Stimulated activated CD4-positive, alpha-beta T cell treated with anti-CD3 and anti-CD28 coated beads, TNF-alpha, amount 100 ng/mL, for 1 hour (primary cell): ENCODE data around the gene NDE1.
"Not testable (repeated sequence)": the region's sequence is repeated elsewhere in the genome, so short reads cannot be mapped to it uniquely, and the experiment has no call there.

ENCODE experiments used
- DNase-seq, 3 donors: peaks; one replicate each; pipeline ENCODE4 v3.0.0-alpha.2; 2020; ENCODE audit warnings: low read depth in 3 of 3, low spot score in 1 of 3

Gene NDE1

GRCh38 chr16:15620611-15621195, 29.3 kb upstream of the NDE1 start:
- DNase-seq, result no peak

GRCh38 chr16:15621456-15621855, 28.6 kb upstream of the NDE1 start:
- no peak for DNase-seq

GRCh38 chr16:15621889-15622288, 28.2 kb upstream of the NDE1 start:
- no peak for DNase-seq

GRCh38 chr16:15631730-15632409, 18.2 kb upstream of the NDE1 start:
- no peak for DNase-seq

GRCh38 chr16:15635926-15636325, 14.1 kb upstream of the NDE1 start:
- no peak for DNase-seq

- no peak for DNase-seq
Measured at GRCh38 chr16:15636392-15636873, 13.6 kb upstream of the NDE1 start.

GRCh38 chr16:15639061-15639568, 10.9 kb upstream of the NDE1 start:
- no peak for DNase-seq

- DNase-seq, result no peak
Measured at GRCh38 chr16:15640966-15641365, 9.1 kb upstream of the NDE1 start.

- no peak for DNase-seq
Measured at GRCh38 chr16:15641753-15642556, 8.1 kb upstream of the NDE1 start.

- peak; percentile 40 to 68 (median 45) for DNase-seq
Measured at GRCh38 chr16:15642557-15643047, 7.4 kb upstream of the NDE1 start.

GRCh38 chr16:15643048-15643945, 6.7 kb upstream of the NDE1 start, which contains the start of gene MARF1:
TSS of gene MARF1 (minus strand) at chr16:15643154. CDS start at chr16:15639233, 3,921 bp downstream.
- peak; percentile 99 to 100 (median 99) for DNase-seq

GRCh38 chr16:15643946-15644250, 6.1 kb upstream of the NDE1 start:
- no peak for DNase-seq

- DNase-seq, result no peak
Measured at GRCh38 chr16:15644267-15644961, 5.6 kb upstream of the NDE1 start.

GRCh38 chr16:15644962-15645465, 5.0 kb upstream of the NDE1 start:
- DNase-seq, result not testable (repeated sequence)

- not testable (repeated sequence) for DNase-seq
Measured at GRCh38 chr16:15646557-15647293, 3.3 kb upstream of the NDE1 start.

- no peak for DNase-seq
Measured at GRCh38 chr16:15647294-15648014, 2.6 kb upstream of the NDE1 start.

- no peak for DNase-seq
Measured at GRCh38 chr16:15648135-15648730, 1.8 kb upstream of the NDE1 start.

- DNase-seq, result not testable (repeated sequence)
Measured at GRCh38 chr16:15649311-15649710, 734 bp upstream of the NDE1 start.
